ENCODE results near the gene TBCB. TPM values are rescaled to one million over a fixed set of nuclear protein-coding genes. Genes with fewer than 3 reads are reported as not detected.

Gene TBCB
- total and polyA plus RNA-seq, 9 of the 15 experiments (the other 6 are each of a cell fraction or from before 2014, with no cell fraction given): 3.5 to 115 (median 58.9) TPM

DNA sequence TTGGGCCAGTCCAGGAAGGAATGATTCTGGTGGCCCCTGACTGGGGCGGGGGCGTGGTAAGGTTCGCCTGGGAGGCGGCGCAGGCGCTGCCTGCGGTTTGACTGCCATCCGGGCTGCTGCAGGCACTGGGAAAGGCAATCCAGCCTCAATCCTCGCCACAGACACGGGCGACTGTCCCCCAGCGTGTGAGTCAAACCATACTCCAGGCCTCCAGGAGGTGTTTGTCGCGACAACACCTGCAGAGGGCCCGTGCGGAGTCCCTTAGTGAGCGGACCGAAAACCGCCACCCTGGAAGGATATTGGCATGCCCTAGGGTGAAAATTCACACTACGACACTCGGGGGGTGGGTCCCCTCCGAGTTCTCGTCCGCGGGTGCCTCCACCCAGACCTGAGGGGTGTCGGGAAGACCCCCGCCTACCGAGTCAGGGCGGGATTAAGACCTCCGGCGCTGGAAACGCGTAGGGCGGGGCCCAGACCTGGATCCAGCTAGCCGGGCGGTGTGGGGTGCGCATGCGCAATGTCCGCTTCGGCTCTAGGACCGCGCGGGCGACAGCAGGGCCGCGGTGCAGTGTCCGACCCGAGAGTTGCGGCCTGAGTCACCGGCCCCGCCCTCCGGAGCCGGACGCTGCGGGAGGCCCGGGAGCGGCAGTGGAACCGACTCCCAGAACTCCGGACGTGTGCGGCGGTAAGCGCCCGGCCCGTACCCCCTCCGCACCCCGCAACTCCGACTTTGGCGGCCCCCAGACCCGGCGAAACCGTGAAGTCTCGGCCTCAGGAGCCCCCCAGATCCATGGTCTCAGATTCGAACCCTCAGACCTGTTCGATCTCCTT is 24.4 kb downstream of the TBCB start, which contains the start of gene CAPNS1 (continued):
- TF ChIP-seq, protein P1, sequence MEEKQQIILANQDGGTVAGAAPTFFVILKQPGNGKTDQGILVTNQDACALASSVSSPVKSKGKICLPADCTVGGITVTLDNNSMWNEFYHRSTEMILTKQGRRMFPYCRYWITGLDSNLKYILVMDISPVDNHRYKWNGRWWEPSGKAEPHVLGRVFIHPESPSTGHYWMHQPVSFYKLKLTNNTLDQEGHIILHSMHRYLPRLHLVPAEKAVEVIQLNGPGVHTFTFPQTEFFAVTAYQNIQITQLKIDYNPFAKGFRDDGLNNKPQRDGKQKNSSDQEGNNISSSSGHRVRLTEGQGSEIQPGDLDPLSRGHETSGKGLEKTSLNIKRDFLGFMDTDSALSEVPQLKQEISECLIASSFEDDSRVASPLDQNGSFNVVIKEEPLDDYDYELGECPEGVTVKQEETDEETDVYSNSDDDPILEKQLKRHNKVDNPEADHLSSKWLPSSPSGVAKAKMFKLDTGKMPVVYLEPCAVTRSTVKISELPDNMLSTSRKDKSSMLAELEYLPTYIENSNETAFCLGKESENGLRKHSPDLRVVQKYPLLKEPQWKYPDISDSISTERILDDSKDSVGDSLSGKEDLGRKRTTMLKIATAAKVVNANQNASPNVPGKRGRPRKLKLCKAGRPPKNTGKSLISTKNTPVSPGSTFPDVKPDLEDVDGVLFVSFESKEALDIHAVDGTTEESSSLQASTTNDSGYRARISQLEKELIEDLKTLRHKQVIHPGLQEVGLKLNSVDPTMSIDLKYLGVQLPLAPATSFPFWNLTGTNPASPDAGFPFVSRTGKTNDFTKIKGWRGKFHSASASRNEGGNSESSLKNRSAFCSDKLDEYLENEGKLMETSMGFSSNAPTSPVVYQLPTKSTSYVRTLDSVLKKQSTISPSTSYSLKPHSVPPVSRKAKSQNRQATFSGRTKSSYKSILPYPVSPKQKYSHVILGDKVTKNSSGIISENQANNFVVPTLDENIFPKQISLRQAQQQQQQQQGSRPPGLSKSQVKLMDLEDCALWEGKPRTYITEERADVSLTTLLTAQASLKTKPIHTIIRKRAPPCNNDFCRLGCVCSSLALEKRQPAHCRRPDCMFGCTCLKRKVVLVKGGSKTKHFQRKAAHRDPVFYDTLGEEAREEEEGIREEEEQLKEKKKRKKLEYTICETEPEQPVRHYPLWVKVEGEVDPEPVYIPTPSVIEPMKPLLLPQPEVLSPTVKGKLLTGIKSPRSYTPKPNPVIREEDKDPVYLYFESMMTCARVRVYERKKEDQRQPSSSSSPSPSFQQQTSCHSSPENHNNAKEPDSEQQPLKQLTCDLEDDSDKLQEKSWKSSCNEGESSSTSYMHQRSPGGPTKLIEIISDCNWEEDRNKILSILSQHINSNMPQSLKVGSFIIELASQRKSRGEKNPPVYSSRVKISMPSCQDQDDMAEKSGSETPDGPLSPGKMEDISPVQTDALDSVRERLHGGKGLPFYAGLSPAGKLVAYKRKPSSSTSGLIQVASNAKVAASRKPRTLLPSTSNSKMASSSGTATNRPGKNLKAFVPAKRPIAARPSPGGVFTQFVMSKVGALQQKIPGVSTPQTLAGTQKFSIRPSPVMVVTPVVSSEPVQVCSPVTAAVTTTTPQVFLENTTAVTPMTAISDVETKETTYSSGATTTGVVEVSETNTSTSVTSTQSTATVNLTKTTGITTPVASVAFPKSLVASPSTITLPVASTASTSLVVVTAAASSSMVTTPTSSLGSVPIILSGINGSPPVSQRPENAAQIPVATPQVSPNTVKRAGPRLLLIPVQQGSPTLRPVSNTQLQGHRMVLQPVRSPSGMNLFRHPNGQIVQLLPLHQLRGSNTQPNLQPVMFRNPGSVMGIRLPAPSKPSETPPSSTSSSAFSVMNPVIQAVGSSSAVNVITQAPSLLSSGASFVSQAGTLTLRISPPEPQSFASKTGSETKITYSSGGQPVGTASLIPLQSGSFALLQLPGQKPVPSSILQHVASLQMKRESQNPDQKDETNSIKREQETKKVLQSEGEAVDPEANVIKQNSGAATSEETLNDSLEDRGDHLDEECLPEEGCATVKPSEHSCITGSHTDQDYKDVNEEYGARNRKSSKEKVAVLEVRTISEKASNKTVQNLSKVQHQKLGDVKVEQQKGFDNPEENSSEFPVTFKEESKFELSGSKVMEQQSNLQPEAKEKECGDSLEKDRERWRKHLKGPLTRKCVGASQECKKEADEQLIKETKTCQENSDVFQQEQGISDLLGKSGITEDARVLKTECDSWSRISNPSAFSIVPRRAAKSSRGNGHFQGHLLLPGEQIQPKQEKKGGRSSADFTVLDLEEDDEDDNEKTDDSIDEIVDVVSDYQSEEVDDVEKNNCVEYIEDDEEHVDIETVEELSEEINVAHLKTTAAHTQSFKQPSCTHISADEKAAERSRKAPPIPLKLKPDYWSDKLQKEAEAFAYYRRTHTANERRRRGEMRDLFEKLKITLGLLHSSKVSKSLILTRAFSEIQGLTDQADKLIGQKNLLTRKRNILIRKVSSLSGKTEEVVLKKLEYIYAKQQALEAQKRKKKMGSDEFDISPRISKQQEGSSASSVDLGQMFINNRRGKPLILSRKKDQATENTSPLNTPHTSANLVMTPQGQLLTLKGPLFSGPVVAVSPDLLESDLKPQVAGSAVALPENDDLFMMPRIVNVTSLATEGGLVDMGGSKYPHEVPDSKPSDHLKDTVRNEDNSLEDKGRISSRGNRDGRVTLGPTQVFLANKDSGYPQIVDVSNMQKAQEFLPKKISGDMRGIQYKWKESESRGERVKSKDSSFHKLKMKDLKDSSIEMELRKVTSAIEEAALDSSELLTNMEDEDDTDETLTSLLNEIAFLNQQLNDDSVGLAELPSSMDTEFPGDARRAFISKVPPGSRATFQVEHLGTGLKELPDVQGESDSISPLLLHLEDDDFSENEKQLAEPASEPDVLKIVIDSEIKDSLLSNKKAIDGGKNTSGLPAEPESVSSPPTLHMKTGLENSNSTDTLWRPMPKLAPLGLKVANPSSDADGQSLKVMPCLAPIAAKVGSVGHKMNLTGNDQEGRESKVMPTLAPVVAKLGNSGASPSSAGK (IDR thresholded peaks at IDR 0.05): peak; percentile 74
- TF ChIP-seq ZNF24 (IDR thresholded peaks at IDR 0.05) (peak; percentile 88), SMAD4 (CRISPR knock-in tag; conservative IDR thresholded peaks at IDR 0.05) (peak; percentile 79), TRIM24 (IDR thresholded peaks at IDR 0.05) (no peak), HCFC1 (IDR thresholded peaks at IDR 0.05; ENCODE audit: low read depth, low read length) (peak; percentile 64; the same call in 1 of the 2 replicates), TAF1 (IDR thresholded peaks at IDR 0.05; ENCODE audit: control insufficient read depth, extremely low read depth, insufficient read depth, low read length, severe bottlenecking) (peak; percentile 83), ZNF644 (tag; IDR thresholded peaks at IDR 0.05; ENCODE audit: low read depth) (no peak), MCM5 (IDR thresholded peaks at IDR 0.05; ENCODE audit: low read depth) (no peak), KDM1A (IDR thresholded peaks at IDR 0.05) (no peak; a peak in 2 of 4 replicates), ETS1 (conservative IDR thresholded peaks at IDR 0.05; ENCODE audit: control insufficient read depth, low read depth, low read length) (no peak), PHF20 (IDR thresholded peaks at IDR 0.05; ENCODE audit: partially characterized antibody) (no peak)

All from K562 (cell line).